ENCODE results near the gene ARSA.

GRCh38 chr22:50628543-50629134 lies 687 bp upstream of the ARSA start:
- TF ChIP-seq CTCF (IDR thresholded peaks at IDR 0.05): no peak
- TF ChIP-seq ZFX (IDR thresholded peaks at IDR 0.05; ENCODE audit: borderline replicate concordance): no peak
